Esophagus muscularis mucosa (tissue), 4 donors: ENCODE measurements around the gene GGACT. TPM values are rescaled to one million over a fixed set of nuclear protein-coding genes. Genes with fewer than 3 reads are reported as not detected.

Source experiments
- DNase-seq: peaks from one replicate; pipeline ENCODE4 v3.0.0-alpha.2; 2017; ENCODE audit errors: extremely low spot score
- H3K27ac ChIP-seq, 4 donors: fragments of 200-600 bp; sonication (generic); replicated peaks in 1 of 4; 1 replicate in 3 of 4; 2 replicates in 1 of 4; pipeline ENCODE4 v1.5.1; 2016 to 2019; ENCODE audit warnings: mild to moderate bottlenecking in 1 of 4
- H3K27me3 ChIP-seq, 4 donors: fragments of 200-600 bp; sonication (generic); one replicate each; pipeline versions ENCODE4 v1.5.1 to v1.6.0; 2016 to 2019
- H3K36me3 ChIP-seq, 4 donors: fragments of 200-600 bp; sonication (generic); one replicate each; pipeline ENCODE4 v1.5.1; 2016 to 2019
- H3K4me1 ChIP-seq, 4 donors: fragments of 200-600 bp; sonication (generic); one replicate each; pipeline ENCODE4 v1.5.1; 2016 to 2019
- H3K4me3 ChIP-seq, 4 donors: fragments of 200-600 bp; sonication (generic); 1 replicate in 2 of 4; 2 replicates in 2 of 4; pipeline ENCODE4 v1.5.1; 2016 to 2019; ENCODE audit warnings: mild to moderate bottlenecking in 4 of 4, moderate library complexity in 1 of 4
- H3K9me3 ChIP-seq, 4 donors: fragments of 200-600 bp; sonication (generic); 1 replicate in 3 of 4; 2 replicates in 1 of 4; pipeline ENCODE4 v1.5.1; 2016 to 2019
- CTCF ChIP-seq, 3 experiments: fragments of 200-600 bp in 2 of 3; fragments of 450-650 bp in 1 of 3; sonication (generic) in 2 of 3; IDR thresholded peaks; one replicate each; pipeline ENCODE4 v1.5.1; 2017 to 2019; ENCODE audit warnings: antibody characterized with exemption in 3 of 3, mild to moderate bottlenecking in 2 of 3, moderate library complexity in 1 of 3
- EP300 ChIP-seq: sonication (generic); formaldehyde crosslinking; IDR thresholded peaks from one replicate; pipeline ENCODE4 v1.6.1; 2017; ENCODE audit warnings: antibody characterized with exemption
- POLR2A ChIP-seq: fragments of 450-650 bp; IDR thresholded peaks from one replicate; pipeline ENCODE4 v1.6.1; 2017; ENCODE audit warnings: antibody characterized with exemption, moderate library complexity, mild to moderate bottlenecking, low read depth
- POLR2AphosphoS5 ChIP-seq, 2 donors: sonication (generic); formaldehyde crosslinking; IDR thresholded peaks; one replicate each; pipeline ENCODE4 v1.6.1; 2017; ENCODE audit warnings: antibody characterized with exemption in 2 of 2
- WGBS: methylation state at CpG from one replicate; pipeline ENCODE4 v1.1.5; 2018; 5-methylcytosine and 5-hydroxymethylcytosine counted together
- intact Hi-C: fragments of 100-400 bp; cut with DNase I; formaldehyde crosslinking; loops from one replicate; pipeline ENCODE4 v1.15.1; 2023
- total RNA-seq, 4 donors: library from RNA; depleted of rRNA; stranded (reverse); fragments of >200 nt; gene quantifications; one replicate each; pipeline versions ENCODE4 v1.1.0 to v1.2.1, GENCODE V29; 2016

The GGACT gene
- total RNA-seq, 4 donors from 2014 or later: 1.2 to 2.9 (median 1.3) TPM

GRCh38 chr13:100485265-100485664 is 103.3 kb downstream of the GGACT start:
- intact Hi-C loops: no loop called here
- Histone ChIP-seq H3K27ac (no peak overlapping the region), H3K27me3 (no peaks in the 10 kb centered on the region), H3K9me3 (no peaks in the 10 kb centered on the region), H3K4me1 (no peaks in the 10 kb centered on the region), H3K36me3 (no peaks in the 10 kb centered on the region), H3K4me3 (no peak overlapping the region)
- DNase-seq: no peak
- WGBS: 82% methylated on average over 2 of the region's 2 CpGs
- TF ChIP-seq POLR2A: no peak
- no peak for TF ChIP-seq POLR2AphosphoS5 (IDR thresholded peaks at IDR 0.05)
- no peak for TF ChIP-seq EP300
- no peak for TF ChIP-seq CTCF (IDR thresholded peaks at IDR 0.05)

DNA sequence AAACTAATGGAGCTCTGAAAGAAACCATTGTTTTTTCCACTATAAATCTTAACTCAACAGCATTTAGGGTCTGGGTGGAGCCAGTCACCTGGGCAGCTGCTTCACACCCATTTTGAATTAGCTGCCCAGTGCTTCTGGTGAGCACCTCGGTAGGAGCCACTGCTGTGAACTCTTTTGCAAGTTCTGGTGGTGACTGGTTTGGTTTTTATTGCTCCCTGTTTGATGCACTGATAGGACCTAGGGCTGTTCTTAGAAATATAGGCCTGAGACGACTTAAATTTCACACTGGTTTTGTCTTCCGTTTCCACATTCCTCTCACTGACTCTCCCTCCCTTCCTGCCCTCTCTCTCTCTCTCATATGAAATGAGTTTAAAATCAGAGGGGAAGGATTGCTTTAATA is 103.9 kb downstream of the GGACT start:
- DNase-seq: no peak
- TF ChIP-seq POLR2AphosphoS5 (IDR thresholded peaks at IDR 0.05): no peak
- no peak for TF ChIP-seq CTCF (IDR thresholded peaks at IDR 0.05)
- no peak for TF ChIP-seq POLR2A
- TF ChIP-seq EP300: no peak
- intact Hi-C loops: no loop called here
- Histone ChIP-seq H3K9me3 (no peaks in the 10 kb centered on the region), H3K4me3 (no peak overlapping the region), H3K36me3 (no peaks in the 10 kb centered on the region), H3K27ac (no peak overlapping the region), H3K4me1 (no peaks in the 10 kb centered on the region), H3K27me3 (no peaks in the 10 kb centered on the region)
- 82% methylated on average over 3 of the region's 3 CpGs for WGBS

DNA sequence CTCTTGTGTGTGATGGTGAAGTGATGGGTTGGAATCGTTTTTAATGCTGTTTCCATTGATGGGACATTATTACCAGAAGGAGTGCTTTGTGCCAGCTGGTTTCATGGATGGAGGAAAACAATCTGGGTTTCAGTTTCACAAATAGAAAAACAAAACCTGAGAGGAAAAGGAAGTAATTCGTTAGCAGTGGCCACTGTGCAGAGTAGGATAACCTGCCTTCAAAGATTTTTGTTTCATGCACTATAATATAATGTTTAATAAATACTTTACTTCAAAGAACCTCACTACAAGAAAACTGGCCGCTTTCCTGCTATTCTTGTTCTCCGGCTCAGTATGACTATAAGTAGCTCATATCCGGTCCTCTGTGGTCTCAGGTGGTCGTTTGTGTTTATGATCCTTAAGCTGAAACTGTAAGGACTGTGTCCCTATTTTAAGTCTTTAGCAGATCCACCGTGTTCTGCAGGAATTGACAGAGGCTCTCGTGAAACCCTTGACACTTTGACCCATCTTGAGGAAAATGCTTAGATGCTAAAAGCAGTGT is 104.7 kb downstream of the GGACT start:
- Histone ChIP-seq H3K36me3 (no peaks in the 10 kb centered on the region), H3K4me1 (no peaks in the 10 kb centered on the region), H3K4me3 (no peak overlapping the region), H3K27me3 (no peaks in the 10 kb centered on the region), H3K27ac (no peak overlapping the region), H3K9me3 (no peaks in the 10 kb centered on the region)
- DNase-seq: no peak
- 81% methylated on average over 8 of the region's 8 CpGs for WGBS
- no peak for TF ChIP-seq POLR2A
- intact Hi-C loops: no loop called here

DNA sequence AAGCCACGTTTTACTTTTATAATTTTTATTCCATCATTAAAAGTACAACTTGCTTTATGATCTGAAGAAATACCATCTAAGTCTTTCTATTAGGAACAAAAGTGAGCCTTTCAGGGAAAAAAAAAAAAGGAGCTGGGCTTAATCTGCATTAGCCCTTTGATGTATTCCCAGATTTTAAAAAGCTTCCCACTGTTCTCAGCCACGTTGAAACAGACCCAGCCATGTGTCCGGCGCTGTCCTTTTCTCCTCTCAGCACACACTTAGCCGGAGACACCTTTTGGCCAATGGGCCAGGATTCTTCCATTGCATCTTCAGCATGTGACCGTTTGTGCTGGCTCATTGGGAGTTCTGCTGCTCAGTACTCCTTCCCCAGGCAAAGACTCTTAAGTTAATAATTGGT is 105.5 kb downstream of the GGACT start:
- TF ChIP-seq EP300: no peak
- no peak for TF ChIP-seq POLR2AphosphoS5 (IDR thresholded peaks at IDR 0.05)
- no peak for TF ChIP-seq POLR2A
- TF ChIP-seq CTCF (IDR thresholded peaks at IDR 0.05): no peak
- intact Hi-C loops: no loop called here
- no peaks in the 10 kb centered on the region for H3K9me3 ChIP-seq
- H3K36me3 ChIP-seq: no peaks in the 10 kb centered on the region
- no peak overlapping the region for H3K4me3 ChIP-seq
- no peaks in the 10 kb centered on the region for H3K27me3 ChIP-seq
- H3K4me1 ChIP-seq: no peaks in the 10 kb centered on the region
- DNase-seq: no peak
- H3K27ac ChIP-seq: no peak overlapping the region
- 80% methylated on average over 6 of the region's 6 CpGs for WGBS

DNA sequence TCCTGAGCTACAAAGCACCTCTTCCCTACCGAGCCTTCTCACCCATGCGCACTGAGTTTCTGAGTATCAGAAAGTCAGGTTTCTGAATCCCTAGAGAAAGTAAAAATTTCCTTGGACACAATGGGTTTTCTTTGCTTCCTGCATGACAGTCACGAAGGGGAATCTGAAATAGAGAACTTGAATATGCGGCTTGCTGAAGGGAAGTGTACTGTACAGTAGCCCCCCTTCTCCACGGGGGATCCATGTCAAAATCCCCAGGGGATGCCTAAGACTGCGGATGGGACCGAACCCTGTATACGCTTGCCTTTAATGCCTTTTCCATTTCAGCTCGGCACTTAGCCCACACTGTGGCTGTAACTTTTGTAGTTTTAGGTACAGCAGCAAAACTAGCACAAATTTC is 107.9 kb downstream of the GGACT start:
- no peaks in the 10 kb centered on the region for H3K9me3 ChIP-seq
- intact Hi-C loops: no loop called here
- no peak overlapping the region for H3K27ac ChIP-seq
- no peaks in the 10 kb centered on the region for H3K27me3 ChIP-seq
- H3K4me3 ChIP-seq: no peak overlapping the region
- H3K4me1 ChIP-seq: no peaks in the 10 kb centered on the region
- TF ChIP-seq EP300 (no peak), POLR2A (no peak), POLR2AphosphoS5 (IDR thresholded peaks at IDR 0.05) (no peak), CTCF (IDR thresholded peaks at IDR 0.05) (no peak)
- 90% methylated on average over 9 of the region's 9 CpGs for WGBS
- peaks cover 0 to 3% (median 0%) of the 10 kb centered on the region in 4 donors for H3K36me3 ChIP-seq
- no peak for DNase-seq

Other genes starting within 250 kb of the GGACT start
- 10 to 100 TPM in 1 of 4 donors, 1 to 10 TPM in 3; 7.1 to 13.7 (median 8.4) TPM for gene TMTC4, start 86.0 kb upstream of the GGACT start, total RNA-seq